ENCODE data around the gene OSBPL8.

Gene OSBPL8

GRCh38 chr12:76464631-76465166 is 94.9 kb downstream of the OSBPL8 start:
- no peak for DNase-seq (ENCODE audit: low spot score)

DNA sequence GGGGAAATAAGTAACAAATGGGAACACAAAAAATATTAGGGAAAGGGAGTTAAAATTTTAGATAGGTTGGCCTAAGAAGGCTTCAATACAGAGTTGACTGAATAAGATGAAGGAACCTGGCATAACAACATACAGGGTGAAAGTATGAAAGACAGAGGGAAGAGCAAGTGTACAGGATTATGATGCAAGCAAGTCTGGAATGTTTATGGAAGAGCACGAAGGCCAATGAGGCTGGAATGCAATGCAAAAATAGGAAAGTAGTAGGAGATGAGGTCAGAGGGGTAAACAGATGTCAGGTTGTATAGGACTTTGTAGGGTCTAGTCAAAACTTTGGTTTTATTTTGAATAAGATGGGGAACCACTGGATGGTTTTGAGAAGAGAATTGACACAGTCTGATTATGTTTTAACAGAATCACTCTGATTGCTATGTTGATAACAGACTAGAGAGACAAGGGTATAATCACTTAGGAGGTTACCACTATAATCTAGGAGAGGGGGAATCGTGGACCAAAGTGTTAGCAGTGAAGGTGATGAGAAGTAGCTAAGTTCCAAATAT is 96.8 kb downstream of the OSBPL8 start:
- no peak for DNase-seq (ENCODE audit: low spot score)

DNA sequence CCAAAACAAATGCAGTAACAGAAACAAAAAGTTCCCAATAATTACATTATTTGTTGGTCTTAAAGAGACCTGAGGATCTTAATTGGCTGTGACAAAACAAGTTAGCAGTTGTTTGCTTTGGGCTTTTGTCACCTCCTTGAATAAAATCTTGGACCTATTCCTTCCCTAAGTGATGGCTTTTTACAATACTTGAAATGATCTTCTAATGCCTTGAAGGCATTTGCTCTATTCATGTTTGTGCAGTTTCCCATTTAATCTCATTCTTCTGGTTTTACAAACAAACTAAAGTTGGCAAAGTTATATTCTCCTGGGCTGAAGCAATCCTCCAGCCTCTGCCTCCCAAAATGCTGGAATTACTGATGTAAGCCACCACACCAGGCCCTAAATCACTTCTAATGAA is 98.8 kb downstream of the OSBPL8 start:
- no peak for DNase-seq (ENCODE audit: low spot score)

- DNase-seq (ENCODE audit: low spot score) = no peak
Measured at GRCh38 chr12:76457818-76458217, 101.8 kb downstream of the OSBPL8 start.

GRCh38 chr12:76457010-76457409 is 102.6 kb downstream of the OSBPL8 start:
- no peak for DNase-seq (ENCODE audit: low spot score)

- DNase-seq (ENCODE audit: low spot score) = peak; percentile 75
Measured at GRCh38 chr12:76455582-76456345, 103.8 kb downstream of the OSBPL8 start.

DNA sequence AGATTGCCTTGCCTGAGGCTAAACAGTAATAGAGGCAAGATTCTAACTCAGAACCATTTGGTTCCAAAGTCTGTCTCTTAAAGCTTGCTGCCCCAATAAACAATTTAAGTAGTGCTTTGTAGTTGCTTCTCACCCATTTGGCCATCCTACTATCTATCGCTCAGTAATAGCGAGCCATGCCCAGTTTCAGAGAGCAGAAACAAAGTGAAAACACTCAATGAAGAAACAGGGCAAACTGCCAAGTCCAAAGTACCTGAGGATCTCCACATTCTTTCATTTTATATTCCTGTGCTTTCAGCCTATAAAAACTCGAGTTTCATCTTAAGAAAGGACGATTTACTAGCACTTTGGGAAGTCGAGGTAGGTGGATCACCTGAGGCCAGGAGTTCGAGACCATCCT is 108.0 kb downstream of the OSBPL8 start:
- no peak for DNase-seq (ENCODE audit: low spot score)

DNA sequence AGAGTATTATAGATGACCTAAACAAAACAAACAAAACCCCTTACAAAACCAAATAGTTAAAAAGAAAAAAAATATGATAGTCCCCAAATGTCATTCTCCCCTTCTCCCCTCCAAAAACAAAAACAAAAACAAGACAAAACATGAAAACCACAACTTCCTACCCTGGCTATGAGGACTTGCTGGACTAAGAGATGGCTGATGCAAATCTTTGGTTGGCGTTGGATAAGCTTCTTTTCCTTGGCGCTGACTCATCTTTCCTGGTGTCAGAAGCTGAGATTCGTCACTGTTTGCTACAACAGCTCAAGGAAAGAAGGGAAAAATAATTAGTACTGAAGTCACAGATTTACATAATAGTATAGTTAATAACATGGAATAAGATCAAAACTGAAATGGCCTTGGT is 108.9 kb downstream of the OSBPL8 start:
- DNase-seq (ENCODE audit: low spot score) = no peak

DNA sequence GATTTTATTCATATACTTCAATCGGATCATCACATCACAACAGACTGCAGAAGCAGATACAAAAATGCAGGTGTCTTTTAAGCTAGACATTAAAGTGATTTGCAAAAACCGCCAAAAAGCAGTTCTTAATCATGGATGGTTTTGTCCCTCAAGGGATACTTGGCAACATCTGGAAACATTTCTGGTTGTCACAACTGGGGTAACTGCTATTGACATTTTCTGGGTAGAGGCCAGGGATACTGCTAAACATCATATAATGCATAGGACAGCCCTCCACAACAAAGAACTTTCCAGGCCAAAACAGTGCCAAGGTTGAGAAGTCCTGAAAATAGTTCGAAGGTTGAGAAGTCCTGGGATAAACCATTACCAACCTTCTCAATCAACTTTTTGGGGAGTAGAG is 109.6 kb downstream of the OSBPL8 start:
- DNase-seq (ENCODE audit: low spot score) = no peak

GRCh38 chr12:76449583-76449982 is 110.0 kb downstream of the OSBPL8 start:
- DNase-seq (ENCODE audit: low spot score) = no peak

DNA sequence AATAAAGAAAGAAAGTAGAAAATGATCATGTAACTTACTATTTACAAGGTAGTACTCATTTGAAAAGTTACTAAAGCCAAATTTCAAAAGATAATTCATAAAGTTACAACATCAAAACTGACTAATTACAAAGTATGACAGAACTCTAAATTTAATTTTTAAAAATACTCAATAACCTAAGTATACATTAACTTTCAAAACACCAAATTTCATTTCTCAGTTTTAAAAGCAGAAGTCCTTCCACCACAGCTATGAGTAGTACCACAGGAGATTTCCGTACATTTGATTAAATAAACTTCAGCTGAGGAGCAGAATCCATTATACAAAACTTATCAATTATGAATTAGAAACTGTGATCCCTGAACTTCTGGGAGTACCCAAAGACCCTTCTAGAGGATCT is 110.6 kb downstream of the OSBPL8 start:
- DNase-seq (ENCODE audit: low spot score) = no peak

- DNase-seq (ENCODE audit: low spot score) = no peak
Measured at GRCh38 chr12:76446090-76446489, 113.5 kb downstream of the OSBPL8 start.

DNA sequence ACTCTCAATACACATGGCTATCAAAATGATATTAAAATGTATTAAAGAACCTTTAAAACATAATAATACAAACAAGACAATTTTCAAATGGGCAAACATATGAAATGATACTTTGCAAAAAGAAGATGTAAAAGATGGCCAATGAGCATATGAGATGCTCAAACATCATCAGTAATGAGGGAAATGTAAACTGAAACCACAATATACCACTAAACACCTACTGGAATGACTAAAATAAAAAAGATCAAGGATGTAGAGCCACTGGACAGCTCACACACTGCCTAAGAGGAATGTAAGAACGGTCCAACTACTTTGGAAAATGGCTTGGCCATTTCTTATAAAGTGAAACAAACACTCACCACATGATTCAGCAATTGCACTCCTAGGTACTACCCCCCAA is 114.1 kb downstream of the OSBPL8 start:
- DNase-seq (ENCODE audit: low spot score) = no peak

DNA sequence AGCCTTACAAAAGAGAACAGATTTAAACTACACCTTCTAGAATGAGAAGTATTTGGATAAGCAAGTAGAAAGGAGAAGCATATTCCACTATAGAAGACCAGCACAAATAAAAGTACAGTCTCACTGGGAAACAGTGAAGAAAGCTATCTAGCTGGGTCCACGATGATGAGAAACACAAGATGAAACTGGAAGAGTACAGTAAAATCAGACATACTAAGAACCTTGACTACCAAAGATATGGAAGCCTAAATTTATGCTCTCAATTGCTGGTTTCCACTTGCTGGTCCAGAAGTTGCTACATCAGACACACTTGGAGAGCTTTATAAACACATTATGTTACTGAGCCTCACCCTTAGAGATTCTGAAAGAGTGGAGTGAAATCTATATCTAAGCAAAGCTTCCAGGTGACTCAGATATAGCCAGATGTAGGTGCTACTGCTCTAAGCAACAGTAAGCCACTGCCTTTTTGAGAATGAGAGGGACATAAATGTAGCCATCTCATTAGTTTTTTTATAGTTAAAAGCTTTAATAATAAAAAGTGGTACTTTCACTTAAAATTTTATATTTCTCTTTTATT is 115.1 kb downstream of the OSBPL8 start:
- DNase-seq (ENCODE audit: low spot score) = no peak

DNA sequence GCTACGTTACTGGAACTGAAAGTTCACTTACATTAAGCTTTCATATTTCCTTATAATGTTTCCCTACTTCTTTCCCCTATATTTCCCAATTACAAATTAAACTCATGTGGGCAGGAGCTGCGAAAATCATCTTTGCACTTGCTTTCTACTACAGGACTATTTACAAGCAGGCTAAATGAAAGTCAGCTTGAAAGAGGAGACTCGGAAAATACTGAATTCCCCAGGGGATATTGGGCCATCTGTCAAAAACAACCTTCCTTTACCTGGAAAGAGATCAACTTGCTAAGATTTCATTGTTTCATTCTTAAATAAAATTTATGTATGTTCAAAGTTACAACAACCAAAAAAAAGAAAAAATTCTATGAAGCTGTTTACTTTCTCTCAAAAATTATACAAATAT is 118.6 kb downstream of the OSBPL8 start:
- DNase-seq (ENCODE audit: low spot score) = peak; percentile 50

GRCh38 chr12:76432733-76433132 is 126.8 kb downstream of the OSBPL8 start:
- DNase-seq (ENCODE audit: low spot score) = no peak

- no peak for DNase-seq (ENCODE audit: low spot score)
Measured at GRCh38 chr12:76428117-76428516, 131.5 kb downstream of the OSBPL8 start.

DNA sequence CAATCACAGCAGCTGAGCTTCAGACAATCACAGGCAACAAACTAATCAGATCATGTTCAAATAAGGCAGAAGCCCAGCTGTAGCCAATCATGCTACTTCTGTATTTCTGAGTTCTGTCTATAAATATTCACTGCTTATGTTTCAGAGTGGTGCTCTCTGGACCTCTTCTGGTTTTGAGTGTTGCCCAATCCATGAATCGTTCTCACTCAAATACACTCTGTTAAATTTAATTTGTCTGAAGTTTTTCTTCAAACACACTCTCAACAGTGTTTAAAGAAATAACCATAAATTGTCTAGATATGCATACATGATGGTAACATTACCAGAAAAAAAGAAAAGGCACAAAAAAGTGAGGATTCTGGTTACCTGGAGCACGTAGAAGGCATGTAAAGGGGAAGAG is 133.4 kb downstream of the OSBPL8 start:
- DNase-seq (ENCODE audit: low spot score) = no peak

DNA sequence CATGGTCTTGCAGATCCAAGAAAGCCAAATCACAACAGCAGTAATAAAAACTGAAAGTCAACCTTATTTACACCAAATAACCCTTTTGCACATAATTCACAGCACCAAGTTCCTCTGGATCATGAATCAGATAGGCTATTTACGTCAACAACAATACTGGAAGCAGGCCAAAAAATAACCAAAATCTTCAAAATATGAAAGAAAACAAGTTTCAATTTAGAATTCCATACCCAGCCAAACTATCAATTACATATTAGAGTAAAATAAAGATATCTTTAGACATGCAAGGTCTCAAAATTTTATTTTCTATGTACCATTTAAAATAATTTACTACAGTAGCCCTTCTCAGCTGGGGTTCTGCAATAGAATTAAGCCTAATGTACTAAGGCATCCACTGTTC is 134.6 kb downstream of the OSBPL8 start:
- DNase-seq (ENCODE audit: low spot score) = no peak

DNA sequence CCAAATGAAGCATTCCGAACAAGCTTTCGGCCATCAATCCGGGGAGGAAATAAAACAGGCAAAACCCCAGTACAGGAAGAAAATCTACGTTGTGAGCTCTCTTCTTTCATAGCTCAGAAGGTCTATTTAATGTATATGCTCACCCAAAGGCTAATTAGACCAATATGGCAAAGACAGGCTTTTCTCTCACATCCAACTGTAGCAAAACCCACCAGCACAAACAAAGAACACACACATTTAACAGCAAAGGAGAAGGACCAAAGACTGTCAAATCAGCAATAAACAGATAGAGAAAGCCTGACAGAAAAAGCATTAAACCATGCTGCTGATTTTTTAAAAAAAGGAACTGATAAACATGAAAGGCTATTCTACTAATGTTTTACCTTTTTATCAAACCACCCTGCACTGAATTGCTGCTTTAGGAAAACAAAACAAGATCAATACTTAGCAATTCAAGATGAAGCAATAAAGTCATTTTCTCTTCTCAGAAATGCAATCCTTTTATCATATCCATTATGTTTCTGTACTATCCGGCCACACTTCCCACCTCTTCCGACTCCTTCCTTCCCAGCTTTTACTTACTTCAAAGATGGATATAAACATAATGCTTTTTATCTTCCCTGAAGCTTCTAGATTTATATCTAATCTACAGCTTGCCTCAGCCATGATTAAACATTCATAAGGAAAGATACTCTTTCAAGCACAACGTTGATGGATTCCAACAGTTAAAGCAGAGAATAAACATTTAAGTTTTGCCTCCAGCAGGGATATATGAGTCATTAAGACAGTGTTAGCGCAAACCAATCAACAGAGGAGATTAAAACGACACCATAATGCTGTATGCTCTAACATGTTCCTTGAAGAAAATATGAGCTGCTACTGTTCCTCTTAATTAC is 136.8 kb downstream of the OSBPL8 start:
- peak; percentile 15 for DNase-seq (ENCODE audit: low spot score)

DNA sequence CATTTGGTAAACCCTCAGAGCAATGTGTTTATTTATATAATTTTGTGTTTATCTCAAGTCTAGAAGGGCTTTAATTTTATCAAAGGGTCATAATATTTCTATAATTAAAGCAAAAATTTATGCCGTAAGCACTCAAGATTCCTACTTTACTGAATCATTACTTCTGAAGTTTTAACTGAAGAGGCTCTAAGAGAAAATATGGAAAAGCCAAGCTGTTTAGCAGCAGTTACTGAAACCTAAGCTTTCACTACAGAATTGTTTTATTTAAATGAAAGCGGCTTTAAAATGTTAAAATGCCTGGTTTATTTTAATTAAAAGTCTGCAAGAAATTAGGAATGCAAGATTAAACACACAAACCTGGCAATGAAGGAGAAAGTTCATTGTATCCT is 137.4 kb downstream of the OSBPL8 start:
- no peak for DNase-seq (ENCODE audit: low spot score)

DNA sequence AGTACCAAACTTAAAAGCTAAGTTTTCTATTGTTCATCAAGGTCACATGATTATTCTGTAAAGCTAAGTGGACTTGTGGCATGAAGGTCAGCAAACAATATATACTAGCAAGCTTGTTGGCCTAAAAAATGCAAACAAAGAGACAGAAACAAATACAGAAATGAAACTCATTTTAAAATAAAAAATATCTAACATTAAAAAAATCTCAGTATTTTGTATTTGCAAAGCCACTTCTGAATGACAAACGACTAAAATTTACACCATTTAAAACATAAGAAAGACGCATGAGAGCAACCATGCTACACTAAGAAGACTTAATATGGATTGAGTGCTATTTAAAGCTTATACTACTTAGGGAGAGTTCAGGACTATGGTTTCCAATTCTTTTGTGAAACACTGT is 138.5 kb downstream of the OSBPL8 start:
- DNase-seq (ENCODE audit: low spot score) = no peak

Data from cerebellar cortex (tissue), 1 donor.